AG09309 (cell line): ENCODE measurements around the gene XRCC3.

Experiments used
- DNase-seq: peaks from one replicate; pipeline ENCODE4 v3.0.0-alpha.2; 2010; ENCODE audit warnings: low read depth
- H3K4me3 ChIP-seq: 2 replicates; pipeline ENCODE4 v1.5.1; 2011; ENCODE audit warnings: mild to moderate bottlenecking, low read depth, low read length, moderate library complexity; ENCODE audit not compliant: control insufficient read depth
- TF ChIP-seq, protein P1 (sequence below): IDR thresholded peaks from 2 replicates; pipeline ENCODE4 v1.5.1; 2011; ENCODE audit warnings: mild to moderate bottlenecking, low read depth, low read length, inconsistent platforms; ENCODE audit not compliant: insufficient read depth, control insufficient read depth; ENCODE audit errors: missing control alignments

XRCC3 gene

DNA sequence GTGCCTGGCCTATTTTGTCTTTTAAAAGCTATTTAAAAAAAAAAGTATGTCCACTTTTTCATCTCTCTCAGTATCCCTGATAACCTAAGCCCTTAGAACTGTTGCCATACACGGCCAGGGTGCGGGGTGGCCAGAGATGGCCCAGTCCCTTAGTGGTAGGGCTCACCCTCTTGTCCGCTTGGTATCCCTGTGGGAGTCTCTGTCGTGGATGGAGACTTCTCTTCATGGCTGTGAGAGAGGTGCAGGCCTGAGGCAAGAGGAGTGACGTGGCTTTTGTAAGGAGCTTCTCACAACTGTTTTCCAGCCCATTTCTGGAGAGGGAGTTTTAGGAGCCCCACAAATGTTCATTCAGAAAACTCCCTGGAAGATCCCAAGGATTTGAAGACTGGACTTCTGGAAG lies 26.8 kb downstream of the XRCC3 start:
- no peak overlapping the region for H3K4me3 ChIP-seq
- no peak for DNase-seq
- TF ChIP-seq, protein P1, sequence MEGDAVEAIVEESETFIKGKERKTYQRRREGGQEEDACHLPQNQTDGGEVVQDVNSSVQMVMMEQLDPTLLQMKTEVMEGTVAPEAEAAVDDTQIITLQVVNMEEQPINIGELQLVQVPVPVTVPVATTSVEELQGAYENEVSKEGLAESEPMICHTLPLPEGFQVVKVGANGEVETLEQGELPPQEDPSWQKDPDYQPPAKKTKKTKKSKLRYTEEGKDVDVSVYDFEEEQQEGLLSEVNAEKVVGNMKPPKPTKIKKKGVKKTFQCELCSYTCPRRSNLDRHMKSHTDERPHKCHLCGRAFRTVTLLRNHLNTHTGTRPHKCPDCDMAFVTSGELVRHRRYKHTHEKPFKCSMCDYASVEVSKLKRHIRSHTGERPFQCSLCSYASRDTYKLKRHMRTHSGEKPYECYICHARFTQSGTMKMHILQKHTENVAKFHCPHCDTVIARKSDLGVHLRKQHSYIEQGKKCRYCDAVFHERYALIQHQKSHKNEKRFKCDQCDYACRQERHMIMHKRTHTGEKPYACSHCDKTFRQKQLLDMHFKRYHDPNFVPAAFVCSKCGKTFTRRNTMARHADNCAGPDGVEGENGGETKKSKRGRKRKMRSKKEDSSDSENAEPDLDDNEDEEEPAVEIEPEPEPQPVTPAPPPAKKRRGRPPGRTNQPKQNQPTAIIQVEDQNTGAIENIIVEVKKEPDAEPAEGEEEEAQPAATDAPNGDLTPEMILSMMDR = no peak

DNA sequence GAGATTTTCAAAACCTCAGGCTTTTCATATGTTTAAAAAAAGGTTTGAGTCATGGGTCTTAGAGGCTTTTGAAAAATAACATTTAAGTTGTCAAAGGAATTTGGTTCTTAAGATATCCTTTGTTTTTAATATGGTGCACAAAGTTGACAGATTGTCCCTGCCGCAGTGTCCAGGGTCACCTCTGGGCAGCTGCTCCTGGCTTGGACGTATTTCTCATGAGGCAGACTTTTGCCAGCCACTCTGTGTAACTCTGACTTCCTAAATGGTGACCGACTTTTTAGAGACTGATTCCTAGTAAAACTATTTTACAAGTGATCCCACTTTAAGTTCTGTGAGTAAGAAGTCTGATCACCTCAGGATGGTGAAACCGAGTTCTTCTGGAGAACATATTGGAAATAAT lies 27.5 kb downstream of the XRCC3 start:
- no peak for DNase-seq
- no peak overlapping the region for H3K4me3 ChIP-seq
- TF ChIP-seq, protein P1 = no peak

DNA sequence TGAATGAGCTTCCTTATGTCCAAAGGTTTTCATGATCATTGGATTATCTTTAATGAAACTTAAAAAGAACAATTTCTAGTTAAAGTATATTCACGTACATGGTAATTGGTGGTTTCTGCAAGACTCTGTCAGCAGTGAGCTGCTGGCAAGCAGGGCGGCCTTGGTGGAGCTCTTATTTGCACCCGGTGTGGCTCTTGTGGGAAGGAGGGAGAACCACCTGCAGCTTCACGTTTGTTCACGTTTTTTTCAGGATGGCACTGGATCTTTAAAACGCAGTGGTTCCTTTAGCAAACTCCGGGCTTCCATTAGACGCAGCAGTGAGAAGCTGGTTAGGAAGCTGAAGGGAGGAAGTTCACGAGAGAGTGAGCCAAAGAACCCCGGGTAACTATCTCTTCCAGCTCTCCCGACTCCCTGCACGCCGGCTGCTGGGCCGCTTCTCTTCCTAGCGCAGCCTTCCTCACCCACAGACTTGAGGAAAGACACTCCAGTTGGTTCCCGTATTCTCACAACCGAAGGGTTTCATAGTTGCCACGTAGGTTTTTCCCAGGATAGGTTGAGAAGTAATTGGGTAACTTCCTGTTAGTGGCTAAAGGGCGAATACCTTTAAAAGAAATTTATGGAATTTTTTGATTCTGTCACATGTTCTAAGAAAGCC lies 28.3 kb downstream of the XRCC3 start:
- H3K4me3 ChIP-seq = no peak overlapping the region
- no peak for DNase-seq

DNA sequence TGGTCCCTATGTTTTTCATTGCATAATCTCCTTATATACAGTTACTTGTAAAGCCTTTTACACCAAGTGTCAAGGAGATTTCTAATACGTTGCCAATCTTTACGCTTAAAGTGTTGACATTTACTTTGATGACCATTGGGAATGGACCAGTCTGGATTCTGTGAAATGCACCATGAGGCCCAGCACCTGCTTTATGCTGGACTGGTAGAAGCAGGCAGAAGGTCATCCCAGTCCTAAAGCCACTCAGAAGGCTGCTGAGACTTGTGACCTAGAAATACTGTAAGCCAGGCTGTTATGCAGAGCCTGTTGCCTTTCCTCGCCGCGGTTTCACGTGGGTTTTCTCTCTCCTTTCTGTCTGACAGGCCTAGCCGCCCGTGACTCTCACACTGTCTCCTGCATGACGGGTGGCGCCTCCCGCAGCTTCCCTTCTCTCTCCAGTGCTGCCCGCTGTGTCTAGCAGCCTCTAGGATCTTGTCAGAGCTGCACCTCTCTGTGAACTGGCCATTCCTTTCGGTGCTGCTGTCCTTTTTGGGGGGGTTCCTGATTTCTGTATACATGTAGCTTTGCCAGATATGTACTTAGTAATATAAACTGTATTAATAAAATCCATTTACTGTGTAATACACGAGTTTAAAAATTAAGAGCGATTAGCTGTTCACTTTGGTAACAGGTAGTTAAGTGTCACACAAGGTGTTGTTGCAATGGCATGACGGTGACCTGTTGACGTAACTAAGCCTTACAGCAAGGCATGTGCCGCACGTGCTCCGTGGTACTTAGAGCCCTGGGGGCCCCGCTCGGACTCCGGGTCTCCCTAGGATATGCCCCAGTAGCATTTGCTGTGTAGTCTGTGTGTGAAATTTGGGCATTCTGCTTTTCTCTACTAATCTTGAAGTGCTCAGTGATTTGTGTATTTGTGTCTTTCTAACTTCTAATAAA lies 29.7 kb downstream of the XRCC3 start:
- TF ChIP-seq, protein P1 = no peak
- no peak overlapping the region for H3K4me3 ChIP-seq

More for the DNA sequence above, 28.3 kb downstream of the XRCC3 start:
- TF ChIP-seq, protein P1 = no peak

DNA sequence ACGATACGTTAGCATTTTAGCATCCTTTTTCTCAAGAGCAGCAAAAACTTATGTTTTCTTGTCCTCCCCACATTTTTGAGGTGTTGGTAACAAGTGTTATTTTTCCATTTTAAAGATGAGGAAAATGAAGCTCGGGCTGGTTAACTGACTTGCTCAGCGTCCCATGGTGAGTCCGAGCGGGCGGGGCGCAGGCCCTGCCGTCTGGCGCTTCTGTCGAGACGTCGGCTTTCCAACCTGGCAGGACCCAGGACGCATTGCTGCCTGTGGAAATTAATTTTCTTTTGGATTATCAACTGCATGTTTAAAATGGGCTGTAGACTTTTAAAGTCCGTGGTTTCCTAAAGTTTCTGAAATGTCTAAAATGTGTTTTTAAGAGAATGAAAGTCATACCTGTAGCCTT lies 30.4 kb downstream of the XRCC3 start:
- no peak overlapping the region for H3K4me3 ChIP-seq
- TF ChIP-seq, protein P1 = no peak
- no peak for DNase-seq

More for the DNA sequence above, 29.7 kb downstream of the XRCC3 start:
- no peak for DNase-seq

DNA sequence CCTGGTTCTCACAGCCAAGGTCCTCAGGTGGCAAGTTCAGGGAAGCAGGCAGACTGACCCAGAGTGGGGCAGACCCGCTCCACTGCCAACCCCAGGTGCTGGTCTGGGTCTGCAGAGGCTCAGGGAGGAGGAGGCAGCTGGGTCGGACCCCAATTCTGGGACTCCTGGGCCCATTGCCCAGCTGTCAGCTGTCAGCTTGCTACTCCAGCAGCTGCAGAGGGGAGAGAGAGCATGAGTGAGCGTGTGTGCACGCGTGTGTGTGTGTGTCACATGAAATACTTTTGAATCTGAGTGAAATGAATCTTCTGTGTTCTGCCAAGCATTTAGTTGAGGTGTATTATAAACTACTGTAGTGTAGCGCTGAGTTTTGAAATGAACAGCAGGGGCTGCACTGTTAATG lies 30.8 kb downstream of the XRCC3 start:
- H3K4me3 ChIP-seq = no peak overlapping the region
- TF ChIP-seq, protein P1 = no peak
- no peak for DNase-seq
